H1 (cell line): ENCODE data around the gene CRABP1. TPM values are rescaled to one million over a fixed set of nuclear protein-coding genes. Genes with fewer than 3 reads are reported as not detected.
A peak's percentile ranks its signal among the peaks of the same experiment; 100 is the strongest.

Experiments
- CTCF ChIA-PET: fragments of 300-600 bp; sonication (Branson Sonifier 250); formaldehyde crosslinking; loops from one replicate; lab custom pipeline; 2021; ENCODE audit not compliant: partially characterized antibody; lab: Charles Lee
- POLR2A ChIA-PET: fragments of 300-600 bp; sonication (Branson Sonifier 250); formaldehyde crosslinking; loops from one replicate; lab custom pipeline; 2021; ENCODE audit warnings: inconsistent platforms; ENCODE audit not compliant: partially characterized antibody; lab: Charles Lee
- DNase-seq, 2 experiments: peaks; one replicate each; pipeline versions ENCODE4 v3.0.0 to v3.0.0-alpha.2; 2010 to 2022; ENCODE audit warnings: low spot score in 2 of 2, low read depth in 1 of 2, mixed read lengths in 1 of 2
- FAIRE-seq: peaks from 2 replicates; lab custom pipeline; 2011; peaks lifted over from hg19 to GRCh38; lab: Jason Lieb, UNC
- H2AFZ ChIP-seq: 2 replicates; pipeline ENCODE4 v1.8.1; 2012; ENCODE audit warnings: low read length, inconsistent platforms
- H2AK5ac ChIP-seq: 2 replicates; pipeline ENCODE4 v1.6.1; 2013; ENCODE audit warnings: low read depth, low read length
- H2BK120ac ChIP-seq: replicated peaks from 2 replicates; pipeline ENCODE3; 2013; ENCODE audit warnings: low read depth, low read length, inconsistent platforms
- H2BK12ac ChIP-seq: 2 replicates; pipeline ENCODE4 v1.6.1; 2013; ENCODE audit warnings: low read depth, low read length
- H2BK15ac ChIP-seq: 2 replicates; pipeline ENCODE4 v1.6.1; 2013; ENCODE audit warnings: low read length
- H2BK20ac ChIP-seq: 2 replicates; pipeline ENCODE4 v1.6.1; 2013; ENCODE audit warnings: low read length
- H2BK5ac ChIP-seq: 2 replicates; pipeline ENCODE4 v1.6.1; 2013; ENCODE audit warnings: low read depth, low read length
- H3K14ac ChIP-seq: 2 replicates; pipeline ENCODE4 v1.6.1; 2013; ENCODE audit warnings: inconsistent platforms; ENCODE audit not compliant: insufficient read length
- H3K18ac ChIP-seq: 2 replicates; pipeline ENCODE4 v1.6.1; 2013; ENCODE audit warnings: low read length; ENCODE audit errors: extremely low read depth
- H3K23ac ChIP-seq: 2 replicates; pipeline ENCODE4 v1.6.1; 2013; ENCODE audit warnings: inconsistent platforms; ENCODE audit not compliant: insufficient read length
- H3K23me2 ChIP-seq: 2 replicates; pipeline ENCODE4 v1.6.1; 2013; ENCODE audit warnings: low read depth, low read length
- H3K27ac ChIP-seq: 2 replicates; pipeline ENCODE4 v1.6.1; 2011; ENCODE audit warnings: low read depth, low read length, inconsistent platforms
- H3K27me3 ChIP-seq, 4 experiments: replicated peaks in 1 of 4; 1 replicate in 1 of 4; 2 replicates in 3 of 4; pipeline versions ENCODE4 v1.6.1 to v1.8.1; 2011 to 2013; ENCODE audit warnings: low read length in 3 of 4, mild to moderate bottlenecking in 3 of 4, inconsistent platforms in 2 of 4, mixed read lengths in 2 of 4, moderate library complexity in 1 of 4; ENCODE audit not compliant: control insufficient read depth in 3 of 4, insufficient read depth in 3 of 4; ENCODE audit errors: extremely low read depth in 1 of 4
- H3K36me3 ChIP-seq, 4 experiments: 2 replicates each; pipeline versions ENCODE4 v1.6.1 to v1.8.1; 2011 to 2013; ENCODE audit warnings: mild to moderate bottlenecking in 4 of 4, low read length in 3 of 4, moderate library complexity in 2 of 4, control low read depth in 1 of 4, inconsistent platforms in 1 of 4; ENCODE audit not compliant: insufficient read depth in 4 of 4, control insufficient read depth in 2 of 4
- H3K4ac ChIP-seq: replicated peaks from 2 replicates; pipeline ENCODE3; 2013; ENCODE audit warnings: low read length, low read depth, mixed read lengths, inconsistent platforms; ENCODE audit not compliant: insufficient read length
- H3K4me1 ChIP-seq, 4 experiments: replicated peaks in 1 of 4; 1 replicate in 1 of 4; 2 replicates in 3 of 4; pipeline versions ENCODE4 v1.6.1 to v1.8.1; 2011 to 2013; ENCODE audit warnings: low read length in 3 of 4, inconsistent platforms in 2 of 4, mixed read lengths in 1 of 4; ENCODE audit not compliant: insufficient read depth in 4 of 4, control insufficient read depth in 3 of 4
- H3K4me2 ChIP-seq, 2 experiments: 2 replicates each; pipeline versions ENCODE4 v1.6.1 to v1.8.1; 2011 to 2013; ENCODE audit warnings: low read depth in 2 of 2, low read length in 2 of 2, control low read depth in 1 of 2, inconsistent platforms in 1 of 2, mild to moderate bottlenecking in 1 of 2; ENCODE audit not compliant: insufficient read depth in 1 of 2
- H3K4me3 ChIP-seq, 4 experiments: fragments of 200-600, 300-600 bp in 1 of 4; sonication (generic), shearing (Covaris generic), sonication (Bioruptor Twin) in 1 of 4; 2 replicates each; pipeline versions ENCODE4 v1.5.1 to v1.8.1; 2011 to 2016; ENCODE audit warnings: low read length in 4 of 4, low read depth in 3 of 4, control low read depth in 2 of 4, inconsistent platforms in 2 of 4, mild to moderate bottlenecking in 2 of 4, mixed read lengths in 1 of 4, moderate library complexity in 1 of 4; ENCODE audit not compliant: insufficient read depth in 2 of 4; ENCODE audit errors: extremely low read depth in 1 of 4
- H3K56ac ChIP-seq: replicated peaks from 2 replicates; pipeline ENCODE3; 2013; ENCODE audit warnings: low read depth, mild to moderate bottlenecking, mixed read lengths, low read length, inconsistent platforms; ENCODE audit not compliant: insufficient read length
- H3K79me1 ChIP-seq: 2 replicates; pipeline ENCODE4 v1.6.1; 2013; ENCODE audit warnings: low read depth, low read length, control low read depth
- H3K79me2 ChIP-seq, 2 experiments: 2 replicates each; pipeline versions ENCODE4 v1.6.1 to v1.8.1; 2012 to 2013; ENCODE audit warnings: low read length in 2 of 2, mild to moderate bottlenecking in 2 of 2, inconsistent platforms in 1 of 2; ENCODE audit not compliant: insufficient read depth in 2 of 2, control insufficient read depth in 1 of 2
- H3K9ac ChIP-seq, 4 experiments: replicated peaks in 1 of 4; 1 replicate in 1 of 4; 2 replicates in 3 of 4; pipeline versions ENCODE4 v1.6.1 to v1.8.1; 2011 to 2013; ENCODE audit warnings: low read depth in 3 of 4, low read length in 3 of 4, control low read depth in 2 of 4, mild to moderate bottlenecking in 2 of 4, moderate library complexity in 2 of 4, inconsistent platforms in 1 of 4; ENCODE audit errors: extremely low read depth in 1 of 4
- H3K9me3 ChIP-seq, 2 experiments: 2 replicates each; pipeline versions ENCODE4 v1.6.1 to v1.8.1; 2012 to 2013; ENCODE audit warnings: mild to moderate bottlenecking in 2 of 2, moderate library complexity in 2 of 2, control low read depth in 1 of 2, inconsistent platforms in 1 of 2, low read depth in 1 of 2, low read length in 1 of 2, mixed read lengths in 1 of 2; ENCODE audit not compliant: insufficient read depth in 2 of 2
- H4K20me1 ChIP-seq, 2 experiments: replicated peaks in 1 of 2; 2 replicates each; pipeline versions ENCODE3 to v1.8.1; 2011 to 2013; ENCODE audit warnings: inconsistent platforms in 2 of 2, low read length in 2 of 2, mild to moderate bottlenecking in 1 of 2; ENCODE audit not compliant: insufficient read depth in 2 of 2, control insufficient read depth in 1 of 2
- H4K5ac ChIP-seq: 2 replicates; pipeline ENCODE4 v1.6.1; 2013; ENCODE audit warnings: low read length, low read depth, mixed read lengths, inconsistent platforms; ENCODE audit not compliant: insufficient read length
- H4K8ac ChIP-seq: 2 replicates; pipeline ENCODE4 v1.8.0; 2013; ENCODE audit warnings: mild to moderate bottlenecking, moderate library complexity, low read length, inconsistent platforms; ENCODE audit not compliant: insufficient read depth; ENCODE audit errors: extremely low read depth
- H4K91ac ChIP-seq: replicated peaks from 2 replicates; pipeline ENCODE3; 2013; ENCODE audit warnings: low read length, mixed read lengths, inconsistent platforms; ENCODE audit not compliant: insufficient read length
- CEBPB ChIP-seq: IDR thresholded peaks from 2 replicates; pipeline ENCODE4 v1.6.1; 2012; ENCODE audit warnings: low read depth, low read length
- CREB1 ChIP-seq: IDR thresholded peaks from 2 replicates; pipeline ENCODE4 v1.6.1; 2012; ENCODE audit warnings: inconsistent platforms
- HDAC2 ChIP-seq, 2 experiments: fragments of 300-600 bp in 1 of 2; sonication (generic) in 1 of 2; IDR thresholded peaks; 2 replicates each; pipeline ENCODE4 v1.6.1; 2011 to 2012; ENCODE audit warnings: low read depth in 2 of 2, low read length in 2 of 2, mild to moderate bottlenecking in 2 of 2, moderate library complexity in 2 of 2, borderline replicate concordance in 1 of 2, inconsistent platforms in 1 of 2
- JUN ChIP-seq: IDR thresholded peaks from 2 replicates; pipeline ENCODE4 v1.6.1; 2011; ENCODE audit warnings: low read depth, mild to moderate bottlenecking, improper control_type of control experiment, low read length
- NRF1 ChIP-seq: IDR thresholded peaks from 2 replicates; pipeline ENCODE4 v1.6.1; 2011; ENCODE audit warnings: mild to moderate bottlenecking, low read depth, low read length, improper control_type of control experiment
- RBBP5 ChIP-seq: IDR thresholded peaks from 2 replicates; pipeline ENCODE4 v1.7.1; 2012; ENCODE audit warnings: low read depth, mild to moderate bottlenecking, inconsistent platforms, low read length, moderate library complexity, borderline replicate concordance
- SP1 ChIP-seq: IDR thresholded peaks from 2 replicates; pipeline ENCODE4 v1.6.1; 2011; ENCODE audit warnings: low read depth, low read length
- SUZ12 ChIP-seq: fragments of 200-600 bp; sonication (generic); IDR thresholded peaks from 2 replicates; pipeline ENCODE4 v1.6.1; 2012; ENCODE audit warnings: mild to moderate bottlenecking, inconsistent platforms, low read length, moderate library complexity, mixed read lengths
- TAF1 ChIP-seq: IDR thresholded peaks from 2 replicates; pipeline ENCODE4 v1.6.1; 2011; ENCODE audit warnings: mild to moderate bottlenecking, low read depth, low read length
- TAF7 ChIP-seq: optimal IDR thresholded peaks from 2 replicates; pipeline ENCODE3; 2011; ENCODE audit warnings: low read depth, mild to moderate bottlenecking, inconsistent platforms, low read length, moderate library complexity, borderline replicate concordance
- TEAD4 ChIP-seq: IDR thresholded peaks from 2 replicates; pipeline ENCODE4 v1.6.1; 2012; ENCODE audit warnings: low read depth, low read length, inconsistent platforms, mixed read lengths
- YY1 ChIP-seq: IDR thresholded peaks from 2 replicates; pipeline ENCODE4 v1.6.1; 2011; ENCODE audit warnings: low read depth, mild to moderate bottlenecking, low read length
- WGBS, 2 experiments: shearing (Covaris generic) in 1 of 2; methylation state at CpG; one replicate each; pipeline versions ENCODE4 v1.1.6 to v1.1.7; 2013 to 2015; ENCODE audit warnings: low lambda C conversion rate in 2 of 2, mixed read lengths in 2 of 2, inconsistent platforms in 1 of 2, low coverage in 1 of 2, missing lambda C conversion rate in 1 of 2; ENCODE audit not compliant: insufficient replicate concordance in 2 of 2, insufficient coverage in 1 of 2, insufficient read length in 1 of 2; ENCODE audit errors: extremely low coverage in 1 of 2, missing lambda C conversion rate in 1 of 2; 5-methylcytosine and 5-hydroxymethylcytosine counted together
- polyA plus RNA-seq, 7 experiments: library from polyadenylated mRNA; depleted of rRNA in 3 of 7; stranded (reverse) in 5 of 7; unstranded in 2 of 7; fragments of >200 nt in 5 of 7; fragments of 200-250 nt in 2 of 7; gene quantifications; 1 replicate in 5 of 7; 2 replicates in 1 of 7; 4 replicates in 1 of 7; pipeline versions ENCODE4 v1.2.1 to v1.2.3, GENCODE V29; 2011 to 2013; ENCODE audit warnings: missing spikeins in 2 of 7, mixed read lengths in 2 of 7
- total RNA-seq: library from RNA; stranded (reverse); fragmentation: NEBNext Ultra II Directional; extraction: Animal tissue kit (Norgen Biotek cat#: 25700); gene quantifications from 2 replicates; pipeline ENCODE4 v1.2.1, GENCODE V29; 2021

The CRABP1 gene
- total and polyA plus RNA-seq, 2 of the 8 experiments (the other 6 are each of a cell fraction or from before 2014, with no cell fraction given) = 385 to 655 TPM

GRCh38 chr15:78325092-78325843 lies 14.9 kb upstream of the CRABP1 start:
- Histone ChIP-seq H3K18ac (no peak overlapping the region), H3K23ac (no peak overlapping the region), H3K79me1 (no peaks in the 10 kb centered on the region), H2AK5ac (no peak overlapping the region), H4K8ac (no peak overlapping the region), H4K20me1 (no peaks in the 10 kb centered on the region), H2BK20ac (0 out of 2 replicates have a peak overlapping the region, but pooled peaks have one; percentile 48), H3K4me2 (no peak overlapping the region), H2BK120ac (peak overlapping the region; percentile 12), H3K27me3 (no peaks in the 10 kb centered on the region), H3K4me3 (no peak overlapping the region), H4K91ac (peak overlapping the region; percentile 10), H3K79me2 (no peaks in the 10 kb centered on the region), H3K36me3 (no peaks in the 10 kb centered on the region), H3K4me1 (peaks cover 8 to 19% (median 14%) of the 10 kb centered on the region in 4 experiments), H2BK12ac (0 out of 2 replicates have a peak overlapping the region, but pooled peaks have one; percentile 43), H3K14ac (no peak overlapping the region), H2BK15ac (no peak overlapping the region), H3K27ac (no peak overlapping the region), H3K9me3 (no peaks in the 10 kb centered on the region), H4K5ac (no peak overlapping the region), H3K9ac (no peak overlapping the region), H3K23me2 (no peaks in the 10 kb centered on the region), H3K4ac (no peak overlapping the region), H2BK5ac (0 out of 2 replicates have a peak overlapping the region, but pooled peaks have one; percentile 75), H3K56ac (no peak overlapping the region), H2AFZ (0 out of 2 replicates have a peak overlapping the region, but pooled peaks have one; percentile 13)
- DNase-seq (no peak), FAIRE-seq (peak; percentile 32)
- WGBS, 2 experiments = 86% methylated on average over 7 of the region's 7 CpGs; no CpG with 5 or more reads in 1 of the 2 experiments
- TF ChIP-seq SP1 (no peak), CREB1 (no peak), CEBPB (no peak), TEAD4 (no peak), JUN (no peak), NRF1 (no peak), TAF1 (no peak), HDAC2 (IDR thresholded peaks at IDR 0.05; ENCODE audit: borderline replicate concordance in 1 of 2, low read depth in 2 of 2, low read length in 2 of 2) (no peak), RBBP5 (no peak), SUZ12 (no peak), TAF7 (no peak), YY1 (no peak)
- ChIA-PET POLR2A (no interaction called here), CTCF (interaction anchor here (0.7 to 5.6 kb wide), 7 partner anchors 8 to 97 kb away, joined by 3 to 42 read pairs (median 14); partner anchors contain the start of gene CRABP1)
